ENCODE results near the gene GALNTL6. TPM values are rescaled to one million over a fixed set of nuclear protein-coding genes. Genes with fewer than 3 reads are reported as not detected.

Gene GALNTL6
- total RNA-seq, 1 donor from 2014 or later: 0.34 TPM

DNA sequence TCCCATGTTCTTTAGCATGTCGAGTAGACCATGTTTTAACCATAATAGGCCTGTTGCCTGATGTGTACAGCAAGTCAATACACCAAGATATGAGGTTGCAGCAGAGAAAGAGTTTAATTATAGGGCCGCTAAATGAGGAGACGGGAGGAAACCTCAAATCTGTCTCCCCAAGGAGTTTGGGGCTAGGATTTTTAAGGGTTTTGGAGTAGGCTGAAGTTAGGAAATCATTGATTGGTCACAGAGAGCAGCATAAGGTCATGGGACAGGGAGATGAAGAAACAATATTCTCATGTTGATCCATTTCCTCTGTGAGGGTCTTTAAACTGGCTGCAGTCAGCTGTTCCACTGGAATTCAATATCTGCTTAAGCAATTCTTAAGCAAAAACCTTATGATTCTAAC is 1195.2 kb downstream of the GALNTL6 start:
- TF ChIP-seq, protein P1, sequence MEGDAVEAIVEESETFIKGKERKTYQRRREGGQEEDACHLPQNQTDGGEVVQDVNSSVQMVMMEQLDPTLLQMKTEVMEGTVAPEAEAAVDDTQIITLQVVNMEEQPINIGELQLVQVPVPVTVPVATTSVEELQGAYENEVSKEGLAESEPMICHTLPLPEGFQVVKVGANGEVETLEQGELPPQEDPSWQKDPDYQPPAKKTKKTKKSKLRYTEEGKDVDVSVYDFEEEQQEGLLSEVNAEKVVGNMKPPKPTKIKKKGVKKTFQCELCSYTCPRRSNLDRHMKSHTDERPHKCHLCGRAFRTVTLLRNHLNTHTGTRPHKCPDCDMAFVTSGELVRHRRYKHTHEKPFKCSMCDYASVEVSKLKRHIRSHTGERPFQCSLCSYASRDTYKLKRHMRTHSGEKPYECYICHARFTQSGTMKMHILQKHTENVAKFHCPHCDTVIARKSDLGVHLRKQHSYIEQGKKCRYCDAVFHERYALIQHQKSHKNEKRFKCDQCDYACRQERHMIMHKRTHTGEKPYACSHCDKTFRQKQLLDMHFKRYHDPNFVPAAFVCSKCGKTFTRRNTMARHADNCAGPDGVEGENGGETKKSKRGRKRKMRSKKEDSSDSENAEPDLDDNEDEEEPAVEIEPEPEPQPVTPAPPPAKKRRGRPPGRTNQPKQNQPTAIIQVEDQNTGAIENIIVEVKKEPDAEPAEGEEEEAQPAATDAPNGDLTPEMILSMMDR (IDR thresholded peaks at IDR 0.05; ENCODE audit: partially characterized antibody, unreplicated experiment): no peak
- DNase-seq: no peak
- H3K36me3 Mint-ChIP-seq (ENCODE audit: unreplicated experiment): no peaks in the 10 kb centered on the region

DNA sequence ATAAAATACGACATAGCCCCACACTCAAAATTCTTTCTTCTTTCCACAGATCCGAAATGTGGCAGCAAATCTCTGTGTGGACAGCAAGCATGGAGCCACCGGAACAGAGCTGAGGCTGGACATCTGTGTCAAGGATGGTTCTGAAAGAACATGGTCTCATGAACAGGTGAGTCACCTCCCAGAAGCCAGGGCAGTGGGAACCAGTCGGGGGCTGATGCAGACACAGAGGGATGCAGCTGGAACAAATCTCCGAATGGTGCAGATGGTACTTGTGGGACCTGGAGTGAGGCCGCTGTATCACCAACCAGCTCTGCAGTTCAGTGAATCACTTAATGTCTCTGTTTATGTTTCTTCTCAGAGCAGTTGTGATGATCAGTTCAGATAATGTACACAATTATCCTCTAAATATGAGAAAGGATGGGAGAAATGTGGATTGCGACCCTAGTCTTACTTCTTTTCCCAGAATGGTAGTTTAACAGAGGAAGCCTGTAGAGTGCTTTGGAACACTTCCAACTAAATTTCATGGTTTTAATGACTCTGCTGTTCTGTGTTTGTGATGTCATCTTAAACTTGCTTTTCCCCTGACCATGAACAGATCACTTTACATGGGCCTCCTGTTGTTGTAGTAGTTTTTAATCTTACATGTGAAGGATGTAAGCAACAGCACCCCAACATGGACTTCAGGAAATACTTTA is 1196.1 kb downstream of the GALNTL6 start:
- no peaks in the 10 kb centered on the region for H3K36me3 Mint-ChIP-seq (ENCODE audit: unreplicated experiment)

More for the DNA sequence above, 1195.2 kb downstream of the GALNTL6 start:
- Mint-ChIP-seq H3K27me3 (ENCODE audit: unreplicated experiment) (peaks cover 3% of the 10 kb centered on the region), H3K9me3 (ENCODE audit: unreplicated experiment) (no peaks in the 10 kb centered on the region), H3K4me1 (ENCODE audit: low read depth, unreplicated experiment) (peaks cover 6% of the 10 kb centered on the region), H3K4me3 (ENCODE audit: unreplicated experiment) (no peak overlapping the region), H3K27ac (ENCODE audit: unreplicated experiment) (no peak overlapping the region)

DNA sequence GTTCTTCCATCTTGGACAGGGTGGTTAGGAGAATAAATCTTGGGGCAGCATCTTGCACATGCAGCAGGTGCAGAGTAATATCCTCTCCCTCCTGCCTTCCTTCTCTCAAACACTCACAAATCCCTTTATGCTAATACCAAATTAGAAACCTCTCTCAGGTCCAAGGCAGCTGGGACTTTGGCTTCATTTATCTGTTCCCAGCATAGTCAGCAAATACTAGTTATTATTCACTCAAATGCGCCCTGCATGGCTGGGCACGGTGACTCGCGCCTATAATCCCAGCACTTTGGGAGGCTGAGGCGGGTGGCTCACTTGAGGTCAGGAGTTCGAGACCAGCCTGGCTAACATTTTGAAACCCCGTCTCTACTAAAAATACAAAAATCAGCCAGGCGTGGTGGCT is 1199.4 kb downstream of the GALNTL6 start:
- Mint-ChIP-seq H3K4me3 (ENCODE audit: unreplicated experiment) (no peak overlapping the region), H3K36me3 (ENCODE audit: unreplicated experiment) (no peaks in the 10 kb centered on the region), H3K27me3 (ENCODE audit: unreplicated experiment) (peaks cover 2% of the 10 kb centered on the region)

More for the DNA sequence above, 1196.1 kb downstream of the GALNTL6 start:
- Mint-ChIP-seq H3K9me3 (ENCODE audit: unreplicated experiment) (no peaks in the 10 kb centered on the region), H3K27me3 (ENCODE audit: unreplicated experiment) (peaks cover 2% of the 10 kb centered on the region), H3K4me3 (ENCODE audit: unreplicated experiment) (no peak overlapping the region), H3K27ac (ENCODE audit: unreplicated experiment) (no peak overlapping the region), H3K4me1 (ENCODE audit: low read depth, unreplicated experiment) (peaks cover 11% of the 10 kb centered on the region)
- TF ChIP-seq, protein P1 (IDR thresholded peaks at IDR 0.05; ENCODE audit: partially characterized antibody, unreplicated experiment): no peak
- no peak for DNase-seq

DNA sequence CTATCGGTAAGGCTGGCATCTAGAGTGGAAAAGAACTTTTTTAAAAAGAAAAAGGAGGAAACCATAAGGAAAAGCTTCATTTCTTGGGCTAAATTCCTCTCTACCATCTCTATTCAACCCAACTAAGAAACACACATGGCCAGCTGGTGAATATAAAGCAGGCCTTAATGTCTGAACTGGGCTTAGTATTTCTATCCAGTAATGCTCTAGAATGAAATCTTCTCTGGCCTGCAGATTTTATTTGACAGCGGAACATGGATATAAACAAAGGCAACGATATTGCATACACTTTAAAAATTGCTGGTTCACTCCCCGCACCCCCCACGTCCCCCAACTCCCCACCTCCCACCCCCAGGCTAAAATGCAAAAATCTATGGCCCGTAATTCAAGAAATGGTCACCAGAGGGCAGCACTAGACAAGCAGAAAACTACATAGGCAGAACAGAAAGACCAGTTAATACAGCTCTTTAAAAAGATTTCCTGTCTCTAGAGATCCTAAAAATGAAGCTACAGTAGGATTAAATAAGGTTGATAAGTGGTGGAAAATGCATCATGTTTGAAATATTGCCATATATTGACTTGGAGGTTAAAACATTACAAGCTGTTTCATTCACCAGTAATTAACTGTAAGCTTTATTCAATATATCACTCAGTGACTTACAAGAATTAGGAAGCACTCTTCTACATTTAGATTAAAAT is 1200.2 kb downstream of the GALNTL6 start:
- no peaks in the 10 kb centered on the region for H3K9me3 Mint-ChIP-seq (ENCODE audit: unreplicated experiment)
- DNase-seq: peak; percentile 36
- H3K27ac Mint-ChIP-seq (ENCODE audit: unreplicated experiment): peak overlapping the region; percentile 6
- H3K4me3 Mint-ChIP-seq (ENCODE audit: unreplicated experiment): no peak overlapping the region
- no peaks in the 10 kb centered on the region for H3K36me3 Mint-ChIP-seq (ENCODE audit: unreplicated experiment)
- H3K4me1 Mint-ChIP-seq (ENCODE audit: low read depth, unreplicated experiment): peaks cover 10% of the 10 kb centered on the region
- TF ChIP-seq, protein P1 (IDR thresholded peaks at IDR 0.05; ENCODE audit: partially characterized antibody, unreplicated experiment): peak; percentile 87
- peaks cover 2% of the 10 kb centered on the region for H3K27me3 Mint-ChIP-seq (ENCODE audit: unreplicated experiment)

More for the DNA sequence above, 1199.4 kb downstream of the GALNTL6 start:
- peaks cover 10% of the 10 kb centered on the region for H3K4me1 Mint-ChIP-seq (ENCODE audit: low read depth, unreplicated experiment)
- H3K9me3 Mint-ChIP-seq (ENCODE audit: unreplicated experiment): no peaks in the 10 kb centered on the region
- no peak overlapping the region for H3K27ac Mint-ChIP-seq (ENCODE audit: unreplicated experiment)
- TF ChIP-seq, protein P1 (IDR thresholded peaks at IDR 0.05; ENCODE audit: partially characterized antibody, unreplicated experiment): no peak
- DNase-seq: no peak

DNA sequence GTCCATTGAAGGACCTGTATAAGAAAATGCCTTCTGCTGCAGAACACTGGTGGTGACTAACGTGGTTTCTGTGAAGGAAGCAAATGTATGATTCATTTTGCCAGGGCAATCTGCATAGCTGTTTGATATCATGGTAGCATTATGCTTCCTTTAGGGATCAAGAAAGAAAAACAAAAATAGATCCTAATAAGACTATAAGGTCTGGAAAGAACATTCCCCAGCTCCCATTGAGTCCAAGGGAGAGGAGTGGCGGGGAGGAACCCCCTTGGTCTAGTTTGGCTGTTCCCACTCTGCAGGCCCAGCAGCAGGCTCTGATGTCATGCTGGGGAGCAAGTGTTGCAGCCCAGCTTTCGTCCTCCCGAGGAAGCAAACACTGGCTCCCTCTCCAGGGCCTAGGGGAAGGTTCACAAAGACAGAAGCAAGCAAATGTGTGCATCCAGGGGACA is 1200.9 kb downstream of the GALNTL6 start:
- Mint-ChIP-seq H3K9me3 (ENCODE audit: unreplicated experiment) (no peaks in the 10 kb centered on the region), H3K36me3 (ENCODE audit: unreplicated experiment) (no peaks in the 10 kb centered on the region), H3K27me3 (ENCODE audit: unreplicated experiment) (peaks cover 2% of the 10 kb centered on the region), H3K27ac (ENCODE audit: unreplicated experiment) (peak overlapping the region; percentile 80), H3K4me1 (ENCODE audit: low read depth, unreplicated experiment) (peaks cover 10% of the 10 kb centered on the region), H3K4me3 (ENCODE audit: unreplicated experiment) (no peak overlapping the region)
- TF ChIP-seq, protein P1 (IDR thresholded peaks at IDR 0.05; ENCODE audit: partially characterized antibody, unreplicated experiment): no peak
- DNase-seq: peak; percentile 58

Measured in glutamatergic neuron (in vitro differentiated cells).